ENCODE data around the gene NXN.
"Not testable (repeated sequence)": the region's sequence is repeated elsewhere in the genome, so short reads cannot be mapped to it uniquely, and the experiment has no call there.

Gene NXN

GRCh38 chr17:814371-814770 lies 165.2 kb downstream of the NXN start:
- DNase-seq = no peak

- DNase-seq = no peak
Measured at GRCh38 chr17:812638-813204, 166.9 kb downstream of the NXN start.

DNA sequence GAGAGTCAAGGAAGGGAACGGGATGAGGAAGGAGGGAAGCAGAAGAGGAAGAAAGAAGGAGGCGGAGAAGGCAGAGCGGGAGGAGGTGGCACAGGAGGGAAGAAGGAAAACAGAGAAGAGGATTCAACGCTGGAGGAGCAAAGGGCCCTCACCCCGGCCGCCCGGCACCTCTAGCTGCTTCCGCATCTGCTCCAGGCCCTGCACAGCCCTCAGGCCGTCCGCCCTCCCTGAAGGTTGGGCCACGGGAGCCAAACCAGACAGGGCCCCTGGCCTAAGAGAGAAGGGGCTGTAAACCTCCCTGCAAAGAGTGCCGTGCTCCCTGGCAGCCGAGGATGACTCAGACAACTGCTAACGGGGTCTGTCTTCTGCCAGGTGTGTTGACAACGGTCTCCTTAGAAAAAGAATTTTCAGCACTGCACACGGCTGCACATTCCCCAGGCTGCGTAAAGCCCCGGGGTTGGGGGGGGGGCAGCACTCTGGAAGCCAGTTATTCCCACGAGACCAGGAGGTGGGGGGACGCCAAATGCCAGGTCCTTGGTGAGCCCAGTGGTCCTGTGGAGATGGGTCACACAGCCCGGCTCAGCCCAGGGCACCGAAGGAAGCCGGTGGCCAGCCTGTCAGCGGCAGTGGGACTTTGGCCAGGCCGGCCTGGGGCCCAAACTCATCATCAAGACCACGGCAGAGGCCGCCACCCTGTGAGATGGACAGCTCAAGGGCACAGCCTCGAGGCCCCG lies 168.4 kb downstream of the NXN start:
- DNase-seq = no peak

DNA sequence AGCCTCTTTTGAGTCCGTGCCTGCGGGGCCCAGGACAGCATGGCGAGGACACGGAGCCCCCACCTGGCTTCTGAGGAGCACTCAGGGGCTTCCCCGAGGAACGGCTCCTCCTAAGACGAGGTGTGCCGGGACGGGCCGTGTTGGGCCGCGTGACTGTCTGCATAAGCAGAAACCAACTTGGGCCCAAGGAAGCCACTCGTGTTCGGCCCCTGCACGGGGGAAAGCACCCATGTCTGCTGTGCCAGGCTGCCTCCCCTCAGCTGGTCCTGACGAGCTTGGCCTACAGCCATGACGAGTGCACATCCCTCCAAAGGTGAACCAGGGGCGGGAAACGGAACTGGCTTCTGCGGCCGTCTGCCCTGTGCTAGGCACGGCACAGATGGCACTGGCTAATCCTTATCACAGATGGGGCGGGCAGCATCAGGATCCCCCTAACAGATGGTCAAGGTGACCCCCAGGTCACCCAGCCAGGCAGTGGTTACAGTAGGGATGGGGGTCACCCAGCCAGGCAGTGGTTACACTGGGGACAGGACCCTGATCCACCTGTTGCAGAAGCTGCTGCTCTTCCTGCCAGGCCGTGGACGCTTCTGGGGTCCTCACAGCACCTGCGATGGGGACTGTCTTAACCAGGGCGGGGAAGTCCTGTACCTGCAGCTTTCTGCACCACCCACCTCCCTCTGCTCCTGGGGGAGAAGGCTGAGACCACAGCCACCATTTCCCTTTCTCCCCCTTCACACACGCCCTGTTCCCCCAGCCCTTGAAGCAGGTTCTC lies 171.9 kb downstream of the NXN start:
- DNase-seq = no peak

DNA sequence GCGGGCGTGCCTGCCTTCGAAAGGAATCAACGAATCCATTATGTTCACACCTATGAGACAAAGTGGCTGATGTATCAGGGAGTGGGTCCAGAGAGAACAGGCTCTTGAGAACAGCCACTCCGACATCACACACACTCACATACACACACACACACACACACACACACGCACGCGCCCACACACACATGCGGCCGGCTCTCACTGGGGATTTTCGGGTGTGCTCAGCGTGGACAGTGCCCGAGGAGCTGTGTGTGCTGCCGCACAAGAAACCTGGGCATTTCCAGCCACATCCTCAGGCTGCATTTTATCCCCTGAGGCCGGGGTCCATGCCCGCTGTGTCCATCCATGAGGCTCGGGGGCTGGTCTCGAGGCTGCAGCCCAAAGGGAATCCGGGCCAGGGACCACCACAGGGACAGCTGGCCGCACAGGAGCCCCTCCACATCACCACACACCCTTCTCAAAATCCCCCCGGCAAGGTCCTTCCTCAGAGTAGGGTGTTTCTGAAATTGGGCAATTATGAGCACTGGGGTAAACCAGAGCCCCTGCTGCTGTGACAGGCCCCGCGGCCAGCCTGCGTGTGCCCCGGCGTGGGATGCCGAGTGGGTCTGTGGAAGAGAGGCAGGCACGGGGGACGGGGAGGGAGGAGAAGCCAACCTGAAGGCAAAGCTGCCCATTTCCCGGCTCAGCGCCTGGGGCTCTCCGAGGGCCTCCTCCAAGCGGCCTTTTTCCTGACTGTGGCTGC lies 172.6 kb downstream of the NXN start:
- DNase-seq = no peak

DNA sequence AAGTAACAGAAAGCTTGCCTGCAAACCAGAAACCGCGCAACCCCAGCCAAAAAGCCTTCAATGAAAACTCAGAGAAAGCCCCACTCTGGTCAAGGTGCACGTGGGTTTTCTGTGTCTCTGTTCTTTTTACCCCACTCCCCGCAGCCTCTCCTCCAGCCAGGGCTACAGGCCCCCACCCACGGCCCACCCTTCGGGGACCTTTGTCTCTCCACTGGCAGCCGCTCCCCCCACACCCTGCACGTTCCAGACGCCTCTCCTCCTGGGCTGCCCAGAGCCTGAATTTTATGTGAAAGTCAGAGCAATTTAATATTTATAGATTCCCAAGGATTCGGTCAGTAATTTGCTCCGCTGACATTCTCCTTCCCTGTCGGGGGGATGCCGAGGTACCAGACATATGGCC lies 173.2 kb downstream of the NXN start:
- no peak for DNase-seq

DNA sequence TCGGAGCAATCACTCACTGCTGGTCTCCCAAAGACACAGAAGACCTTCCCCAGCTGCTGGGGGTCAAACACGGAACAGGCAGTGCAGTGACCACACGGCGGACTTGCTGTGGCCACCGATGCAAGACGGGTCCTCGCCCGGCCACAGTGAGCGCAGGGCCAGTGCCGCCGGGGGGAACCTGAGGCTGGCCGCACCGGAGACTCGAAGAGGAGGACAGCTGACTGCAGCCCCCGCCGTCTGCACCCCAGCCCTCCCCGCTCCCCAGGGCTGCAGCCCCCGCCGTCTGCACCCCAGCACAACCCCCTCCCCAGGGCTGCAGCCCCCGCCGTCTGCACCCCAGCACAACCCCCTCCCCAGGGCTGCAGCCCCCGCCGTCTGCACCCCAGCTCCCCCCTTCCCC lies 173.7 kb downstream of the NXN start:
- not testable (repeated sequence) for DNase-seq

GRCh38 chr17:804541-805435 lies 174.8 kb downstream of the NXN start:
- no peak for DNase-seq

- DNase-seq = no peak
Measured at GRCh38 chr17:802901-803881, 176.4 kb downstream of the NXN start.

- no peak for DNase-seq
Measured at GRCh38 chr17:802481-802880, 177.1 kb downstream of the NXN start.

DNA sequence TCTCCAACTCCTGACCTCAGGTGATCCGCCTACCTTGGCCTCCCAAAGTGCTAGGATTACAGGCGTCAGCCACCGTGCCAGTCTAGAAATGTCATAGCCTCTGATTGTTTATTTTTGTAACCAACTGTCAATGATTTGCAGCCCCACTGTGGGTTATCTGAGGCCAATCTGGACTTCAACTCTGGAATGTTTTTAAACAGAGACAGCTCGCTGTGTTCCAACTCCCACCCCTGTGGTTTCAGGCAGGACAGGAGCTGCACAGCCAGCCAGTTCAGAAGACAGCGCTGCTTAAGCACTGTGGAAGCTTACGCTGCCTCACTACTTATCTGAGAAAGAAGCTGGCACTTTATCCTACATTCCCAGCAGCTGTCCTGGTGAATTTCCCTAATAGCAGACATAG lies 177.9 kb downstream of the NXN start:
- DNase-seq = no peak

GRCh38 chr17:800446-801242 lies 178.9 kb downstream of the NXN start:
- DNase-seq = no peak

DNA sequence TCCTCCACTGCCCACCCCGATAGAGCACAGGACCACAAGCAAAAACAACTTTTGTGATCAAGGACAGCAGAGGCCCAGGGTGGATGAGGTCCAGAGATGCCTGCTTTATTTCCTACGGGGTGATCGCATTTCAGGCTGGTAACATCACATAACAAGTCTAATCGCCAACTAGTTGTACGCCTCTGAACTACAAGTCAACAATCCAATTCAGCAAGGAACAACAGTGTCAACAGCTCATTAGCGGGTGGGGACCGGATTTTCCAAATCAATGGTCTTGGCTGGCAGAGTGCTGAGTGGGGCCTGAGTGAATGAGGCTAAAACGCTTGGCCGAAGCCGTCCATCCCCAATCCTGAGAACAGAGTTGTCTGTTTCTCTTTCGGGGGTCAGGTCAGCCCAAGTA lies 180.3 kb downstream of the NXN start:
- no peak for DNase-seq

- DNase-seq = no peak
Measured at GRCh38 chr17:798246-798645, 181.3 kb downstream of the NXN start.

GRCh38 chr17:797236-797840 lies 182.2 kb downstream of the NXN start:
- no peak for DNase-seq

GRCh38 chr17:796609-797008 lies 183.0 kb downstream of the NXN start:
- no peak for DNase-seq

GRCh38 chr17:795721-796120 lies 183.9 kb downstream of the NXN start:
- no peak for DNase-seq

GRCh38 chr17:795276-795675 lies 184.3 kb downstream of the NXN start:
- DNase-seq = no peak

DNA sequence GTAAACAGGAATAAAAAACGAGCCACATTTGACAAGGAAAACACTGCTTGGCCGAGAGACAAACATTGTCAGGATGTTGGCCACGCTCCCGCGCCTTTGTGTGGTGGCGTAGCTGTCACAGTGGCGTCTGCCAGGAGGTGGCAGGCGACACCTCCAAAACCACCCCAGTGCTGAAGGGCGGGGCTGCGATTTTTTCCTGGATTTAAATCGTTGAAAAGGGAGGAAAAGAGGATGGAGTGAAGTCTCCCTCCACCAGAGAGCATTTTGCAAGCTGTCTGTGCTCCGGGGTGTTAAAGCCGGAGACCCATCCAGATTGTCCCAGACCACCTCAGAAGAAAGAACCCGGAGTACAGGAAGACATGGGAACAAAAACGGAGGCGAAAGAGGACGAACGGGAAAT lies 184.7 kb downstream of the NXN start:
- peak; percentile 38 for DNase-seq

- DNase-seq = no peak
Measured at GRCh38 chr17:792277-792676, 187.3 kb downstream of the NXN start.

All from activated CD4-positive, alpha-beta T cell treated with anti-CD3 and anti-CD28 coated beads, Interleukin-2, amount 50 U/mL, for 16 hours (primary cell).